ENCODE measurements around the gene CMAS.

DNA sequence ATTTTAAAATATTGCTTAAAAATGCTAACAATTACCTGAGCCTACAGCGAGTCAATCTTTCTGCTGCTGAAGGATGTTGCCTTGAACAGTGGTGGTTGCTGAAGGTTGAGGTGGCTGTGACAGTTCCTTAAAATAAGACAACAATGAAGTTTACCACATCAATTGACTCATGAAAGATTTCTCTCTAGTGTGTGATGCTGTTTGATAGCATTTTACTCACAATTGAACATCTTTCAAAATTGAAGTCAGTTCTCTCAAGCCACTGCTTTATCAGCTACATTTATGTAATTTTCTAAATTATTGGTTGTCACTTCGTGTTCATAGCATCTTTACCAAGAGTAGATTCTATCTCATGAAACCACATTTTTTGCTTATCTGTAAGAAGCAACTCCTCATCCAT lies 20.3 kb downstream of the CMAS start:
- TF ChIP-seq, protein P1, sequence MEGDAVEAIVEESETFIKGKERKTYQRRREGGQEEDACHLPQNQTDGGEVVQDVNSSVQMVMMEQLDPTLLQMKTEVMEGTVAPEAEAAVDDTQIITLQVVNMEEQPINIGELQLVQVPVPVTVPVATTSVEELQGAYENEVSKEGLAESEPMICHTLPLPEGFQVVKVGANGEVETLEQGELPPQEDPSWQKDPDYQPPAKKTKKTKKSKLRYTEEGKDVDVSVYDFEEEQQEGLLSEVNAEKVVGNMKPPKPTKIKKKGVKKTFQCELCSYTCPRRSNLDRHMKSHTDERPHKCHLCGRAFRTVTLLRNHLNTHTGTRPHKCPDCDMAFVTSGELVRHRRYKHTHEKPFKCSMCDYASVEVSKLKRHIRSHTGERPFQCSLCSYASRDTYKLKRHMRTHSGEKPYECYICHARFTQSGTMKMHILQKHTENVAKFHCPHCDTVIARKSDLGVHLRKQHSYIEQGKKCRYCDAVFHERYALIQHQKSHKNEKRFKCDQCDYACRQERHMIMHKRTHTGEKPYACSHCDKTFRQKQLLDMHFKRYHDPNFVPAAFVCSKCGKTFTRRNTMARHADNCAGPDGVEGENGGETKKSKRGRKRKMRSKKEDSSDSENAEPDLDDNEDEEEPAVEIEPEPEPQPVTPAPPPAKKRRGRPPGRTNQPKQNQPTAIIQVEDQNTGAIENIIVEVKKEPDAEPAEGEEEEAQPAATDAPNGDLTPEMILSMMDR (IDR thresholded peaks at IDR 0.05), result no peak
- TF ChIP-seq POLR2A (IDR thresholded peaks at IDR 0.05), result no peak
- TF ChIP-seq POLR2AphosphoS5 (IDR thresholded peaks at IDR 0.05), result no peak
